HPDE6-E6E7 (cell line): ENCODE data around the gene HOATZ.

Experiments used
- DNase-seq: peaks from one replicate; pipeline ENCODE4 v3.0.0; 2011; ENCODE audit warnings: missing footprints; ENCODE audit errors: extremely low spot score

Gene HOATZ

DNA sequence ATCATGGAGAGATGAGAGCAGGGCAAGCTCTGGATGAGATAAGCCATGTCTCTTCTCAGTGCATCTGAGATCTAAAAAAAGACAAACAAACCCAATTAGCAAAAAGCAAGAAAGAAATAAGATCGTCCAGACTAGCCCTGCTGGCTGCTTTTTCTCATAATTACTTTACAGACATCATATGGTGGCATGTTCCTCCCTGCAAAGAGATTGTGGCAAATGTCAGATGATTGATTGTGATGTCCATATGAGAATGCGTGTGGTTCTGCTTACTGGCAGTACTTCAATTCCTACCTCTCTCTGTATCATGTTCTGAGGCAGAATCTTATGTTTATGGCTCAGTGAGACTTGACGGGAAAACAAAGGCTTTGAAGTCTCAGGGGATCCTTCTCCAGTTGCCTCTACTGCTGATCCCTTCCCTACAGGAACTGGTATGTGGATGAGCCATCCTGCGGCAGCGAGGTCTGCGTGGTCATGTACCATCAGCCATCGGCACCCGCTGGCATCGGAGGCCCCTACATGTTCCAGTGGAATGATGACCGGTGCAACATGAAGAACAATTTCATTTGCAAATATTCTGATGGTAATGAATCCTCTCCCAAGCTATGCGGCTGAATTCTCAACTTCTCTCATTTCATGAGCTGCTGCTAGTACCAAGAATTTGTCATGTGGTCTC is 34.8 kb downstream of the HOATZ start:
- no peak for DNase-seq

DNA sequence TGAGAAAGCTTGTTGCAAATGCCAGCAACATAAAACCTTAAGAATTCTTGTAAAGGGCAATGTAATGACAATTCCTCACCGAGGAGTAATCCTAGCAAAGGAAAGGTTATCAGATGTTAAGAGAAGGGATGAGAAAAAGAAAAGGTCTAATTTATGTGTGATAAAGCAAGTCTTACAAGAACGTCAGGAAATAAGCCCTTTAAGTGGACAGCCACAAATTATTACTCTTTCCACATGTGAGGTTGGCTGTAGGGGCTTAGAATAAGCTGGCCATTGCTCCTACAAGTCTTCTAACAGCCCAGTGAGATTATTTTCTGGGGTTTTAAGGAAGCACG is 35.3 kb downstream of the HOATZ start:
- DNase-seq, result no peak

DNA sequence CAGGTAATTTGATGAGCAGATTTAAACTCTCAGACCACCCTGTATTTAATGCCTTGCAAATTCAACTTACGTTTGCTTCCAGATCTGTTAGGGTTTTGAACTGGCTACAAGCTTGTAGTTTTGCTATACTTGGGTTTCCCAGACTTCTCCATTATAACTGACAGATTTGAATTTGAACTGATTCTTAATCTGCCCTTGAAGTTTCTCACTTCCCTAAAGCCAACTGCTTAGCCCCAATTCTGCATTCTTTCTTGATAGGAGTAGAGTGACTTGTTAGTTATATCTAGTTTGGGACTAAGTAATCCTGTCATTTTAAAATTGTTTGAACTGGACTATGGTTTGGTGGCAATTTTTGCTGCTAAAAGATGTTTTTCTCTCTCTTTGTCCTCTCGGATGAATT is 35.7 kb downstream of the HOATZ start:
- no peak for DNase-seq

DNA sequence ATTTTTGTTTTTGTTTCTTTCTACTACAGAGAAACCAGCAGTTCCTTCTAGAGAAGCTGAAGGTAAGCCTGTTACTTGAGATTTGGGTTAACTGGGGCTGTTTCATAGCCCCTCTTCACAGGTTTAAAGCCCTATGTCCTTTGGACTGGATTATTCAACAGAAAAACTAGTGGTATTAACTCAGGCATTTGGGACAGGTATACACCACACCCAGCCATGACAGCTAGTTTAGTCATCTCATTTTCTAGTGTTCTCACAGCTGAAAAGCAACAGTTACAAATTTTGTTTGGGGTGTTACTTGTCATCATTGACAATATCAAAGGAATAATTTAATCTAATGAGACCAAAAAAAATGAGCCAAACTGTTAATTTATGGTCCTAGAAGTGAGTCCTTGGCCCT is 40.0 kb downstream of the HOATZ start:
- DNase-seq, result peak; percentile 70

DNA sequence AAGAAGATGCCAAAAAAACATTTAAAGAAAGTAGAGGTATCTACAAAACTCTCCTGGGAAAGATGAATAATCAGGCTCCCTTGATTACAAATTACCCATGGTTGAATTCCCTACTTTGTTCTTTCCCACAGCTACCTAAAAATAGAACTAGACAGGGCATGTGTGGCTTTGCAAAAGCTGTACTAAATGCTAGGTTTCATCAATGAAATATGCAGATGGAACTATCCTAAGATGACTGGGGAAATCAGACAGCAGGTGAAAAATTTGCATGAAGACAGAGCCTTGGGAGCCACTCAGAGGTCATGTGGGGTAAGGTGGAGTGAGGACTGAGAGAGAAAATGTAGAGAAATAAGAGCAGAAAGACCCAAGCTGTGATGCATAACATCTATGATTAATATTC is 40.7 kb downstream of the HOATZ start:
- no peak for DNase-seq

DNA sequence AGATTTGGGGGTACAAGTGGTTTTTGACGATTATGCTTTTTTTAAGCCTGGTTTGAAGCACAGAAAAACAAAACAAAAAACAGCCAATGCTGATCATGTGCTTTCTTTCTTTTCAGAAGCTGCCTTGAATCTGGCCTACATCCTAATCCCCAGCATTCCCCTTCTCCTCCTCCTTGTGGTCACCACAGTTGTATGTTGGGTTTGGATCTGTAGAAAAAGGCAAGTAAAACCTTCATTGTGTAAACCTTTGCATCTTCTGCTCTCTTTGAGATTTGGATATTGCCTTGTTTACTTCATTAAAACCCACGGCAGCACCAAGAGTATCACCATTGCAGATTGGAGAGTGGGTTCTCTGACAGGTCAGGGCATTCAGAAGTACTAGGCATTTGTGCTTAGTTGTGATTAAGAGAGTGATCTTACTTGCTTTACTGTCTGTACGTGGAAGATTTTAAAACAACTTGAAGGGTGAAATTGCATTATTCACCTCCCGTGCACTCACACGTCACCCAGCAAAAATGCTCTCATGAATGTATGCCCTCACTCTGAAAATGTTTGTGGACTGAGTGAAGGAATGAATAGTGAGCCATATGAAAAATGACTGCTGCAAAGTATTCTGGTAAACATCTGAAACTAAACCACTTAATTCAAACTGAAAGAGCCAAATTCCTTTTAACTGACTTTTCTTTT is 43.0 kb downstream of the HOATZ start:
- peak; percentile 29 for DNase-seq

DNA sequence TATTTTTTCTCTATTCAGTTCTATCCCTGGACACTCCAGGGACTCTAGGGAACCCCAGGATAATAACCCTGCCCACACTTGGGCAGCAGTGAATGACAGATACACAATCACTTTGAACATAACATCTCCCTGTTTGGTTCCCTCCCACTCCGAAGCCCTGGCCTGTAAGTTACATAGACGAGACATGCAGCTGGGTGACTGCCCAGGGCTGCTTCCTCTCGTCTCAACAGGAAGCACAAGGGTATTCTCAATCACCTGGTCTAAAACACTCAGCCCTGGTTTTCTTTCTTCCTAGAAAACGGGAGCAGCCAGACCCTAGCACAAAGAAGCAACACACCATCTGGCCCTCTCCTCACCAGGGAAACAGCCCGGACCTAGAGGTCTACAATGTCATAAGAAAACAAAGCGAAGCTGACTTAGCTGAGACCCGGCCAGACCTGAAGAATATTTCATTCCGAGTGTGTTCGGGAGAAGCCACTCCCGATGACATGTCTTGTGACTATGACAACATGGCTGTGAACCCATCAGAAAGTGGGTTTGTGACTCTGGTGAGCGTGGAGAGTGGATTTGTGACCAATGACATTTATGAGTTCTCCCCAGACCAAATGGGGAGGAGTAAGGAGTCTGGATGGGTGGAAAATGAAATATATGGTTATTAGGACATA is 45.4 kb downstream of the HOATZ start:
- no peak for DNase-seq

DNA sequence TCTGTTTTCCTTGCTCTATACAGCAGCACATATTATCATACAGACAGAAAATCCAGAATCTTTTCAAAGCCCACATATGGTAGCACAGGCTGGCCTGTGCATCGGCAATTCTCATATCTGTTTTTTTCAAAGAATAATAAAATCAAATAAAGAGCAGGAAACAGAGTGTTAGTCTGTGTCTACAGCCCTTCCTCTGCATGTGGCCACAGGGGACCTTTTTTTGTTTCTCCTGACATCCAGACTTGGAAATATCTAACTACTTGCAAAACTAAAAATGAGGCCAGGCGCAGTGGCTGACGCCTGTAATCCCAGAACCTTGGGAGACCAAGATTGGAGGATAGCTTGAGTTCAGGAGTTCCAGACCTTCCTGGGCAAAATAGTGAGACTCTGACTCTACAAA is 46.2 kb downstream of the HOATZ start:
- no peak for DNase-seq

DNA sequence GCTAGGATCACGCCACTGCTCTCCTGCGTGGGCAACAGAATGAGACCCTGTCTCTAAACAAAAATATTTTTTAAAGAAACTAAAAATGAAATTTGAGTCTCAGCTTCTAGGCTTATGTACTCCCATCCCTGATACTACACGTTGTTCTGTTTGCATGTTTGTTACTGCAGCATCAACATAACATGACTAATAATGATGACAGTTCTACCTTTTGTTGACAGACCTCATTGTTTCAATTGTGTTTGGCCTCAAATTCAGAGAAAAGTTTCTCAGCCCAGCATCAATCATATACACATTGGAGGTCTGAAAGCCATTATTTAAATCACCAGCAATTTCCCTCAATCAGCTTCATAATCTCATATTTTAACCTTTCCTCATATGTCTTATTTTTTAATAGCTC is 46.7 kb downstream of the HOATZ start:
- no peak for DNase-seq

DNA sequence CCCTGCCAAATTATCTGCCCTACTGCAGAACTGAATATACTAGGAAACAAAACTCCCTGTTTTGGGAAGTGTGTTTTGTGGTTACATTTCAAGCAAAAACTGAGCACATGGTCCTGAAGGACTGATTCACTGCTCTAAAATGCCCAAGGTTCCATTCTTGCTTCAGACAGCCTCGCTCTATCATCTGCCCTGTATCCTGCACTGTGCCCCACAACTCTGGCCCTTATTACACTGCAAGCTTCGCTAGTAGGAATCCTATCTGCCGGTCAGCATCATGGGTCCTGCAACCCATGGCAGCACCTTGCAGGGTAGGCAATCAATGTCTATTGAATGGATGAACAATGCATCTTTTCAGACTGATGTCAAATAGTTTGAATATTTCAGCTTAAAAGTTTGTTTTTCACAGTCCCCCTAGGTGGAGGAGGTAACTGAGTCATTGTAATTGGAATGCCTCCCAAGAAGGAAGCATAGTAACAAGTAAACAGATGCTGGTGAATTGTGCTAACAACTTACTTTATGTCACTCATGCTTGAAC is 47.3 kb downstream of the HOATZ start:
- DNase-seq, result no peak

DNA sequence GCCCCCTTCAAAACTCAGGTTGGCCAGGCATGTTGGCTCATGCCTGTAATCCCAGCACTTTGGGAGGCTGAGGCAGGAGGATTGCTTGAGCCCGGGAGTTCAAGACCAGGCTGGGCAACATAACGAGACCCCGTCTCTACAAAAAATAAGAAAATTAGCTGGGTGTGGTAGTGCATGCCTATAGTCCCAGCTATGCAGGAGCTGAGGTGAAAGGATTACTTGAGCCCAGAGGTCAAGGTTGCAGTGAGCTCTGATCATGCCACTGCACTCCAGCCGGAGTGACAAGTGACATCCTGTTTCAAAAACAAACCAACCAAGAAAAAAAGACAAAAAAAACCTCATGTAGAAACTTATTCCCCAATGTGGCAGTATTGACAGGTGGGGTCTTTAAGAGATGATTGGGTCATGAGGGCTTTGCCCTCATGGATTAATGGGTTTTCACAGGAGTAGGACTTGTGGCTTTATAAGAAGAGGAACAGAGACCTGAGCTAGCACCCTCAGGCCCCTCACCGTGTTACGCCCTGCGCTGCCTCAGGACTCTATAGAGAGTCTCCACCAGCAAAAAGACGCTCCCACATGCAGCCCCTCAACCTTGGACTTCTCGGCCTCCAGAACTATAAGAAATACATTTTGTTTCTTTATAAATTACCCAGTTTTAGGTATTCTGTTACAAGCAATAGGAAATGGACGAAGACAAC is 48.3 kb downstream of the HOATZ start:
- DNase-seq, result no peak

DNA sequence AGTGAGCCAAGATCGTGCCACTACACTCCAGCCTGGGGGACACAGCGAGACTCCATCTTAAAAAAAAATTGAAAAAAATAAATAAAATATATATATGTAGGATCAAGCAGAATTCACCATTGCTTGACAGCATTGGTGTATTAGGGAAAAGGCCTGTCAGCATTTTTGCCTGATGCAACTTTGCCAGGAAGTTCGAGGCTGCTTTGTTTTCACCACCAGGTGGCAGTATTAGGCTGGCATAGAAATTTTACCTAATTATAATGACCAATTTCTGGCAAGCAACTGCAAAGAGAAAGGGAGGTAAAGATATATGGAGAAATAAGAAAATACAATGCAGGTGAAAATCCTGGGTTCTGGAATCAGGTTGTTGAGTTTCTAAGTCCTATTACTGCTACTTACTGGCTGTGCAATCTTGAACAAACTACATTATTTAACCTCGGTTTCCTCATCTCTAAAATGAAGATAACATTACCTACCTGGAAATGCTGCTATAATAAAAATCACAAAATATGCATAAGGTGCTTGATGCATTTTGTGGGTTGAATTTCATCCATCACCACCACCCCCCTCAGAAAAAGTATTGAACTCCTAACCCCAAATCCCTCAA is 50.6 kb downstream of the HOATZ start:
- DNase-seq, result no peak

DNA sequence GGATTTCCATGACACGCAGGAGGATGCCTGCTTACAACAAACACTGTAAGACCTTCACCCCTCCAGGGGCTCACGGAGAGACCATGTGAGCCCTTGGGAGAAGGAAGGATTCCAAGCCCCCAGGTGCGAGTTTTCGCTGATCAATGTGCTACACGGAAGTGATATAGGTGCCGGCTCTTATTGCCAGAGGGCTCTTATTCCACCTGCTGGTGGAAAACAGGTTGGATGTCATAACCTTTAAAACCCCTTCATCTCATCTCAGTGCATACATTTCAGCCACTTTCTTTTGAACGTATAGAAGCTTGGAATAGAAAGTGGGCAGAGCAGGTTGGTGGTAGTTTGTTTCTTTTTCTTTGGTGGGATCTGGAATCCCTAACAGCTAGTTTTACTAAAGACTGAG is 51.7 kb downstream of the HOATZ start:
- DNase-seq, result no peak

DNA sequence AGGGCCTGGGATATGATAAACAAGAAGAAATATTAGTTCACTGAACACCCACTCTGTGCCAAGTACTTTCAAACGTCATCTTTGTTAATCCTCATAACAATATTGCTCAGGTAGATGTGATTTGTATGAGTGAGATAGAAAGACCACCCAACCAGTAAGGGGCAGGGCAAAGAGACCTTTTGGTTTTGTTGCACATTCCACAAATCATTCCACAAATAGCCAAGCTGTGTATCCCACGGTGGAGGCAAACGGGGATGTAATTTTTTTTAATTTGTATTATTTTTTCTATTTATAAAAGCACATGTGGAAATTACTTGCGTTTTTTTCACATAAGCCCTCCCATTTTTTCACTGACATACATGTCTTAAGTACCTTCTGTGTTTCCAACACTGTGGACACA is 54.9 kb downstream of the HOATZ start:
- no peak for DNase-seq

DNA sequence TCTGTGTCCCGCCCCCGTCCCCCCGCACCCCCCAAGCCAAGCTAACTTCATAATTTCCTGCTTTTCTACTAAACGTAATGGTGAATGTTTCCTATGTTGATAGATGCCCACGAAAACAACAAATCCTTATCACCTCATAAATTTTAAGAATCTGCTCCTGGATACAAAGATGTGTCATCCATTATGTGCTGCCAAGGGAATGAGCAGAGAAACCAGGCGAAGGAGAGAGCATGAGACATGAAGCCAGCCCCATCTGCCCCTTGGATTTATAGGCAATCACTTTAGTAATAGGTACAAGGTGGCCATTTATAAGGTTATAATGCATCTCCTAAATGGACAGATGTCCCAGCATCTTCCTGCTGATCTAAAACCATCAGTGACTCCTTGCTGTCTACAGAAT is 56.2 kb downstream of the HOATZ start:
- DNase-seq, result no peak

DNA sequence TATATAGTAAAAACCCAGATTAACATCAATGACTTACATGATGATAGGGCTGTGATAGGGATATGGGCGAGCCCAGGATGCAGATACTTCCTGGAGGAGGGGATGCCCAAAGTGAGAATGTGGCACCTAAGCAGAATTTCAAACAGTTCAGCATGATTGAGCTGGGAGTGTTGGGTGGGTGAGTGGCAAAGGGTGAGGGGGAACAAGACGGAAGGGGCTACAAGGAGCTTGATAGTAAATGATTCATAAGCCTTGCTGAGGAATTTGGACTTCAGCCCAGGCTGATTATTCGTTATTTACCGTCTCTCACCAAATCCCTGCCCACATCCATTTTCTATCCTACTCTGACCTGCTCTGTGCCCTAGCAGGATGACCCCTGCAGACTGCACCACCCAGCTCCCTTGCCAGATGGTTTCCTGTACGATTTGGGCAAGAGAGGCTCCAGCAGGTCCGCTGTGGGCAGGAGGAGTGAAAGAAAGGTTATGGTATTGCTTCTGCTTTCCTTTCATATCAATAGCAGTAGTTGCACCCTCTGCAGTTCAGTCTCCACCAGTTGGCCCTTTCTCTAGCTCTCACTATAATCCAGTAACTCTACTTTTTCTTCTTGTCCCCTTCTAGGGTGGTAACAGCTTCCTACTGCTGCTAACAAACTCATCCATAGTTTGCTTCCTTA is 57.4 kb downstream of the HOATZ start:
- no peak for DNase-seq

DNA sequence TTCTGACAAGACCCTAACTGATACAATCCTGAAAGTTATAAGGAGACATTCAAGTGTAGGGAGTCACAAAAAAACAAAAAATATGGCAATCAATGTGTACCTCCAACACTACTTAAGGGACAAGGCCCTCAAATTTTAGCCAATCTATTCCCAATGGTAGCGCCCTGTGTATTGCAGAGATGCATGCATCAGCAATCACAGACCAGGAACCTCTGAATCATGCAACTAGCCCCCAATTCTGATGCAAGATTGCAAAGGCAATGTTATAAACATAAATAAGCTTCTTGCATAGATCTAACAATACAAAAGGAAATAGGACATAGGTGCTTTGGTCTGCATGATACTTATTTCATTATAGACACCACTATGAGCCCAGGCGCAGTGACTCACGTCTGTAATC is 58.0 kb downstream of the HOATZ start:
- DNase-seq, result no peak

DNA sequence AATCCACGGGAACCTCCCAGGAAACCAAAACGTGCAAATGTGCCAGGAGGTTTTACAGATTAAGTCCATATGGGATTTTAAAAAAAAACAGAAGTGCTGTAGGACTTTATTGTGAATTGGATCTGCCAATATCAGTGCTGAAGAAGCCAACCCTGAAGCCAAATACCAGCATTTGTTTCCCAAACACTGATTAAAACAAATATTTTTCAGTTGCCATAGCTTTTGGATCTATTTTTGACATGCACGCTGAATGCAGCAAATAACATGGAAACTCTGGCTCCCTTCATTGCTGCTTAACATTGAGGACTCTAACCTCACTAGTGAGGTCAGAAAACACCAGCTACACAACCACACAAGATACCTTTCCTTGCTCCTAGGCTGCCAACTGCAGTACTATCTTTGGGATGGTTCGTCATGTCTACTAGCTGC is 59.3 kb downstream of the HOATZ start:
- no peak for DNase-seq

DNA sequence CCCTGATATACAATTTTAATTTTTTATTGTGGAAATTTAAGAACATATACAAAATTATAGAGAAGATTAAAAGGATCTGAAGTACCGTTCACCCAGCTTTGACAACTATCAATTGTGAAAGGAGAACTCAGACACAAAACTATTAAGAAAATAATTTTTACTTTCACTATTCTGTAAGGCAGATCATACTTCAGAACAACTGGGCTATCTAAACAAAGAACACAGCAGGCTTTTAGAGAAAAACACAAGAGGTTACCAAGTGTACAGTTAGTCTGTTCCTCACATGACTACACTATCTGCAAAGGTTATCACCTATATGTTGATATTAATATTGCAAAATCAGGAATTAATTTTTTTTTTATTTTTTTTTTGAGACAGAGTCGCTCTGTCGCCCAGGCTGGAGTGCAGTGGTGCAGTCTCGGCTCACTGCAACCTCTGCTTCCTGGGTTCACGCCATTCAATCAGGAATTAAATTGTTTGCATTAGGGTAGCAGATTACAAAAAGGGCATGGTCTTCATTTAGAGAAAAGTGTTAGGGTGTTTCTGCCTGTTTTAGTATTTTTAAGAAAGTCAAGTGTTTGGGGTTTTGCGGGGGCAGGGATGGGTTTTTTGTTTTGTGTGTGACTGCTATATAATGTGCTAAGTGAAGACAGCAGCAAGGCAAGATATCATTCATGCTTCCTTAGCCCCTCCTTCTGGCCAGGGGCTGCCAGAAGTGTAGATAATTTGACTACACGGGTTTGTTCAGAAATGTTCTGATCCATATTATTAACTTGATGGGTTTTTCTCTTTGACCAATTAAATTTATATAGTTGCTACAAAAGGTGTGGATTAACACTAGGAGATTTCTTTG is 60.0 kb downstream of the HOATZ start:
- DNase-seq, result no peak

DNA sequence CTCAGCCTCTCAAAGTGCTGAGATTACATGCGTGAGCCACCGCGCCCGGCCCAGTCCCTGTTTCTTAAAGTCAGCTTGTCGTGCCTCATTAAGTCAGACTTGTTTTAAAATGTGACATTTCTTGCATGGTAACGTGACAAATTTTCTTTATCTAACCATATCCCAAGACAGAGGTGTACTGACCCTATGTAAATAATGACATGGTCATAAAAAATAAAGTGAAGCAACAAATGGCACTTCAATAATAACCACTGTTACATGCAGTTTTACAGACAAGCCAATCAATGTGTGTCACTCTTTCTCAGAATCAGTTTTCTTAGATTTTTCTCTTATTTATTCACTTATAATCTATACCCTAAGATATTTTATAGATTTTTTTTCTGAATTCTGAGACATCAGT is 61.2 kb downstream of the HOATZ start:
- no peak for DNase-seq

DNA sequence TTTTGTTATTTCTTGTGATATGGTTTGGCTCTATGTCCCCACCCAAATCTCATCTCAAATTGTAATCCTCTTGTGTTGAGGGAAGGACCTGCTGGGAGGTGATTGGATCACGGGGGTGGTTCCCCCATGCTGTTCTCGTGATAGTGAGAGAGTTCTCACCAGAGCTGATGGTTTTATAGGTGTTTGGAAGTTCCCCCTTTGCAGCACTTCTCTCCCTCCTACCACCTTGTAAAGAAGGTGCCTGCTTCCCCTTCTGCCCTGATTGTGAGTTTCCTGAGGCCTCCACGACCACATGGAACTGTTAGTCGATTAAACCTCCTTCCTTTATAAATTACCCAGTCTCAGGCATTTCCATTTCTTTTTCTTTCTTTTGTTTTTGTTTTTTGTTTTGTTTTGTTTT is 63.2 kb downstream of the HOATZ start:
- no peak for DNase-seq
